Right lobe of liver (tissue), 6 donors: ENCODE results near the gene GTSE1. TPM values are rescaled to one million over a fixed set of nuclear protein-coding genes. Genes with fewer than 3 reads are reported as not detected.

Experiments
- ATAC-seq, 4 donors: fragments of 200-7000 bp; cut with Tn5 transposase; one replicate each; pipeline ENCODE4 v1.9.1; 2020; ENCODE audit warnings: mild to moderate bottlenecking in 4 of 4, moderate library complexity in 4 of 4
- DNase-seq, 3 donors: peaks; one replicate each; pipeline ENCODE4 v3.0.0-alpha.2; 2020
- H3K27ac ChIP-seq, 3 donors: fragments of 200-600 bp; one replicate each; pipeline ENCODE4 v1.8.0; 2022
- H3K27me3 ChIP-seq, 2 donors: fragments of 200-600 bp; one replicate each; pipeline ENCODE4 v1.8.0; 2022
- H3K36me3 ChIP-seq, 4 donors: fragments of 200-600 bp; sonication (generic) in 1 of 4; one replicate each; pipeline versions ENCODE4 v1.5.1 to v1.8.0; 2017 to 2022; ENCODE audit warnings: control low read depth in 1 of 4
- H3K4me1 ChIP-seq, 4 donors: fragments of 200-600 bp; sonication (generic) in 1 of 4; one replicate each; pipeline versions ENCODE4 v1.5.1 to v1.8.0; 2017 to 2022; ENCODE audit warnings: control low read depth in 1 of 4
- H3K4me3 ChIP-seq, 3 donors: fragments of 200-600 bp; one replicate each; pipeline ENCODE4 v1.8.0; 2022
- H3K9me3 ChIP-seq, 4 donors: fragments of 200-600 bp; sonication (generic) in 1 of 4; one replicate each; pipeline versions ENCODE4 v1.5.1 to v1.8.0; 2017 to 2022; ENCODE audit warnings: control low read depth in 1 of 4
- POLR2A ChIP-seq: fragments of 450-650 bp; IDR thresholded peaks from one replicate; pipeline ENCODE4 v1.6.1; 2017; ENCODE audit warnings: antibody characterized with exemption, mild to moderate bottlenecking
- WGBS: methylation state at CpG from one replicate; pipeline ENCODE4 v1.1.6; 2018; ENCODE audit warnings: low coverage, low lambda C conversion rate; ENCODE audit not compliant: insufficient coverage; ENCODE audit errors: missing lambda C conversion rate; 5-methylcytosine and 5-hydroxymethylcytosine counted together
- intact Hi-C, 2 donors: fragments of 100-400 bp; cut with DNase I; formaldehyde crosslinking; loops; one replicate each; pipeline versions ENCODE4 v1.11.2 to v1.14.1; 2022
- total RNA-seq, 6 experiments: library from RNA; depleted of rRNA in 2 of 6; stranded (reverse); fragments of >200 nt in 2 of 6; fragmentation: NEBNext Ultra II Directional in 3 of 6; extraction: Animal tissue kit (Norgen Biotek cat#: 25700) in 3 of 6; gene quantifications; one replicate each; pipeline versions ENCODE4 v1.1.0 to v1.2.4, GENCODE V29; 2016 to 2023
- TF ChIP-seq, protein P1 (sequence below), 4 donors: fragments of 200-600 bp in 3 of 4; fragments of 450-650 bp in 1 of 4; IDR thresholded peaks; one replicate each; pipeline versions ENCODE4 v1.5.1 to v1.8.0; 2016 to 2022; ENCODE audit warnings: antibody characterized with exemption in 4 of 4, mild to moderate bottlenecking in 2 of 4
- donor health status: DM: no; HTN: yes; CAD: no.
- donor health status: DM: no; HTN: no; CAD: no.
- donor health status: DM: no; HTN: no; CAD: no.
- donor health status: DM: no; HTN: yes; CAD: no.
- donor health status: DM: no; HTN: yes; CAD: no.

Gene GTSE1
- total RNA-seq, 6 experiments from 2014 or later, result 0.15 to 0.84 (median 0.52) TPM

DNA sequence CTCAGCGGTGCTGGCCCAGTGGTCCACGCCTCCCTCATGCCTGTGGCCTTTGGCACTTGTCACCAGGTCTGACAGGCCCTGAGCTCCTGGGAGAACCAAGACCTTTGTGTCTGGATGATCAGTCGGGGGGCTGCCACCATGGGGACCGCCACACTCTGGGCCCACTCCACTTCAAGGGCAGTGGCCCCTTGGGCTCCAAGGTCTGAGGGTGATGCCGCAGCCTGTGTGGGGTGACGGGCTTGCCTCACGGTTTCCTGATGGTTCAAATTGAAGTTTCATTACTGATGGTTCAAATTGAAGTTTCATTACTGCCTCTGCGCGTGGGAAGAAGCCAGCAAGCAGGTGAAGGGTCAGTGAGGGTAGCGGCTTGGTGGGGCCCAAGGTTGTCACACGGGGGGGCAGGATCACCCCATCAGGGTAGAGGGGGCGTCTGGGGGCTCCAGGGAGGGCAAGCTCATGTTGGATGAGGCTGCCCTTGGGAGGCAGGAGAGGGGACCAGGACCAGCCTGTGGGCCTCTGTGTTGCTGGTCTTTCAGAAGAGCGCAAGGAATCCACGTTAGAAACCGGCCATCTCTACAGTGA is 66.4 kb downstream of the GTSE1 start:
- peak overlapping the region; percentile 70 to 83 (median 75) for H3K27ac ChIP-seq
- no peak overlapping the region for H3K4me3 ChIP-seq
- H3K36me3 ChIP-seq, result peaks cover 0 to 3% (median 0%) of the 10 kb centered on the region in 4 donors
- TF ChIP-seq, protein P1, sequence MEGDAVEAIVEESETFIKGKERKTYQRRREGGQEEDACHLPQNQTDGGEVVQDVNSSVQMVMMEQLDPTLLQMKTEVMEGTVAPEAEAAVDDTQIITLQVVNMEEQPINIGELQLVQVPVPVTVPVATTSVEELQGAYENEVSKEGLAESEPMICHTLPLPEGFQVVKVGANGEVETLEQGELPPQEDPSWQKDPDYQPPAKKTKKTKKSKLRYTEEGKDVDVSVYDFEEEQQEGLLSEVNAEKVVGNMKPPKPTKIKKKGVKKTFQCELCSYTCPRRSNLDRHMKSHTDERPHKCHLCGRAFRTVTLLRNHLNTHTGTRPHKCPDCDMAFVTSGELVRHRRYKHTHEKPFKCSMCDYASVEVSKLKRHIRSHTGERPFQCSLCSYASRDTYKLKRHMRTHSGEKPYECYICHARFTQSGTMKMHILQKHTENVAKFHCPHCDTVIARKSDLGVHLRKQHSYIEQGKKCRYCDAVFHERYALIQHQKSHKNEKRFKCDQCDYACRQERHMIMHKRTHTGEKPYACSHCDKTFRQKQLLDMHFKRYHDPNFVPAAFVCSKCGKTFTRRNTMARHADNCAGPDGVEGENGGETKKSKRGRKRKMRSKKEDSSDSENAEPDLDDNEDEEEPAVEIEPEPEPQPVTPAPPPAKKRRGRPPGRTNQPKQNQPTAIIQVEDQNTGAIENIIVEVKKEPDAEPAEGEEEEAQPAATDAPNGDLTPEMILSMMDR (IDR thresholded peaks at IDR 0.05), result no peak
- TF ChIP-seq POLR2A, result no peak
- no peak for ATAC-seq
- DNase-seq, result peak in 1 of 3 donors; percentile 47
- H3K27me3 ChIP-seq, result no peaks in the 10 kb centered on the region
- H3K4me1 ChIP-seq, result peaks cover 0 to 19% (median 6%) of the 10 kb centered on the region in 4 donors
- intact Hi-C loops, result no loop called here
- H3K9me3 ChIP-seq, result no peaks in the 10 kb centered on the region
- WGBS, result 80% methylated on average over 1 of the region's 15 CpGs

DNA sequence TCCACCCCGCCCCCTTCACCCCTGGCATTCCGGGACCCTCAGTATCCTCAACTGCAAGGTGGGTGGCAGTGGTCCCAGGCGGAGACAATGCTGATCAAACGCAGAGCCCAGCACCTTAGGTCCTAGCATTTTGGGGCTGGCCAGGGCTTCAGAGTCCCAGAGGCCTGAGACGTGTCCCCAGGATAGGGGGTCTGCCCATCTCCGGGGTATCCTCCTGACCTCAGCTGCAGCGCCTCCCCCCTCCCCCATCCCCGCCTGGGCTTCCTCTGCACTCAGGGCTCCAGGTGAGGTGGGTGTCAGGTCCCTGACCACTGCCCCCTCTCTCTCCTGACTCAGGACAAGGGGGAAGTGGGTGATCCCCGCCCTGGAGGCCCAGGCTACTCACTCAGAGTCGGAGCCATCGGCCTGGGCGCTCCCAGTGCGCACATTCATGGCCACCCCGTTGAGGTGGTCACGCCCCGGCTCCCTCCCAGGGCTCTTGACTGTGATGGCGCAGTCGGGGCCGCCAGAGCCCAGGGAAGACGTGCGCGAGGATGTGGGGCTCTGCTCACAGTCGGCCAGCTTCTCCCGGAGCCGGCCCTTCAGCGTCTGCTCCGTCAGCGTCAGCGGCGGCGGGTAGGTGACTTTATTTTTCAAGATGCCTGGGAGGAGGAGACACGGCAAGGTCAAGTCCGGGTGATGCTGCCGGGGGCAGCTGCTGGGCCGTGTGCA is 67.1 kb downstream of the GTSE1 start:
- Histone ChIP-seq H3K4me1 (peaks cover 0 to 21% (median 8%) of the 10 kb centered on the region in 4 donors), H3K36me3 (peaks cover 0 to 3% (median 0%) of the 10 kb centered on the region in 4 donors), H3K27ac (no peak overlapping the region), H3K9me3 (no peaks in the 10 kb centered on the region), H3K4me3 (no peak overlapping the region), H3K27me3 (no peaks in the 10 kb centered on the region)
- no peak for TF ChIP-seq POLR2A
- TF ChIP-seq, protein P1 (IDR thresholded peaks at IDR 0.05), result no peak
- no peak for ATAC-seq
- intact Hi-C loops, result no loop called here
- DNase-seq, result peak in 1 of 3 donors; percentile 50
- WGBS, result 90% methylated on average over 2 of the region's 35 CpGs

DNA sequence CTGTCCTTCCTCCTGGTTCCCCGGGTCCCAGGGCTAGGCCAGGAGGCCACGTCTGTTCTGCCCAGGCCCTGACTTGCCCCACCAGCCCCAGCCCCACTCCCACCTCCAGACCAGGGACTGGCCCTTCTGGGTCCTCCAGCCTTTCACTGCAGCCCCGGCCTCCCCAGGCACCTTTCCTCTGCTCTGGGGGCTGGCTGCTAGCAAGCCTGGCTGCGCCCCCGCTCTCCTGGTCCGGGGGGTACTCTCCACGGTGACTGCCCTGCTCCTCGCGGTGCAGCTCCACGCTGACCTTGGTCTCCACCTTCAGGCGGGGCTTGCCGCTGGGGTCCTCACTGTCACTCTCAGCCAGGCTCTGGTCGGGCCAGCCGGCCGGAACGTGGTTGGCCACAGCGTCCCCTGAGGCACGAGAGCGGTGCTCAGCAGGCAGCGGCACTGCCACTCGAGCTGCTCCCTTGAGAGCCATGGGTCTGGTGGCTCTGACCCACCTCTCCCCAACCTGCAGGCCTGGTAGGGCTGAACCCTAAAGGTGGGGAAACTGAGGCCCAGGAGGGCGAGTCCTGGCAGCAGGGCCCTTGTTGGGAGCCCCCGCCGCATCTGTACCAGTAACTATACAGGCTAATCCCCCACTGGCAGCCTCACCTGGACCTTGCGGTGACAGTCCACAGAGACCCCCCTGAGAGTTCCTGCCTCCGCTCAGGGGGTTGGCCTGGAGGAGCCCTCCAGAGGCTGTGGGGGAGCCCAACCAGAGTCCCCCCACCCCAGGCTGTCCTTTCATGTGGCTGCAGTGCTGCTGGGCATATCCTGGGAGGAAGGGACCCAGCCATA is 67.9 kb downstream of the GTSE1 start:
- H3K36me3 ChIP-seq, result peaks cover 0 to 3% (median 0%) of the 10 kb centered on the region in 4 donors
- 92% methylated on average over 7 of the region's 26 CpGs for WGBS
- DNase-seq (peak in 1 of 3 donors; percentile 55), ATAC-seq (no peak)
- no peak overlapping the region for H3K4me3 ChIP-seq
- H3K27me3 ChIP-seq, result no peaks in the 10 kb centered on the region
- H3K27ac ChIP-seq, result no peak overlapping the region
- H3K4me1 ChIP-seq, result peaks cover 0 to 29% (median 12%) of the 10 kb centered on the region in 4 donors
- TF ChIP-seq, protein P1 (IDR thresholded peaks at IDR 0.05), result no peak
- TF ChIP-seq POLR2A, result no peak
- no peaks in the 10 kb centered on the region for H3K9me3 ChIP-seq
- intact Hi-C loops, result no loop called here

DNA sequence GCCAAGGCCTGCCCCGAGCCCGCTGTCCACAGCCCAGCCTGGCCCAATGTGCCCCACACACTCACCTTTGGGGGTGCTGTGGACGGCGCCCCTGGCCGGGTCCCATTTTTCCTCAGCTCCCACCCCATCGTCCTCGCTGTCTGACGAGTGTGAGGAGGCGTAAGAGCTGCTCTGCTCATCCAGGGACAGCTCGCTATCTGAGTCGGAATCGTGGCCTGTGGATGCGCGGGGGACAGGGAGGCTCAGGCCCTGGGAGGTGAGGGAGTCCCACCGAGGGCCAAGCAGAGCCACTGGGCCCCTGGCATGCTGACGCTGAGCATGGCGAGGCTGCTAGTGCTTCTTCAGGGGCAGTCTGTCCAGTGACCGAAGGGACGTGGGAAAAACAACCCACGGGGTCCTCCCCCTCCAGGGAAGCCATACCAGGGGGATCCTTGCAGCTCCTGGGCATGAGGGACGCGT is 68.5 kb downstream of the GTSE1 start:
- H3K27me3 ChIP-seq, result no peaks in the 10 kb centered on the region
- H3K4me3 ChIP-seq, result no peak overlapping the region
- ATAC-seq (no peak), DNase-seq (peak in 1 of 3 donors; percentile 39)
- WGBS, result 92% methylated on average over 14 of the region's 22 CpGs
- intact Hi-C loops, result no loop called here
- H3K4me1 ChIP-seq, result peaks cover 0 to 35% (median 14%) of the 10 kb centered on the region in 4 donors
- peaks cover 0 to 3% (median 0%) of the 10 kb centered on the region in 4 donors for H3K36me3 ChIP-seq
- no peak overlapping the region for H3K27ac ChIP-seq
- TF ChIP-seq, protein P1 (IDR thresholded peaks at IDR 0.05), result no peak
- TF ChIP-seq POLR2A, result no peak
- H3K9me3 ChIP-seq, result no peaks in the 10 kb centered on the region
